ENCODE data around the gene PHF20.

PHF20 gene

DNA sequence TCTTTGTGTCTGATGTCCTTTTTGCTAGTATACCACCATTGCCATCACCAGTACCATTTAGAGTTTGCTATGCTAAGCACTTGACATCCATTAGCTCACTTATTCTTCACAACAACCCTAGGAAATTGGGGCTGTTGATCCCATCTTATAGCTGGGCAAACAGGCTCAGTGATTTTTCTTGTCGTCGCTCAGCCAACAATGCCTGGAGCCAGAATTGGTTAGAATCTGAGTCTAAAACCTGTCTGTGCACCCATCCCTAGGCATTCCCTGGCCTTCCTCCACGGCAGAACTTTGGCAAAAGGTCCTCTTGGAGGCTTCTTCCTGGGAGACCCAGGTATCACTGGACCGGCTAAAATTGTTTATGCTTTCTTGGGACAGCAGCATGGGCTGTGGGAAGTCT, 20.9 kb downstream of the PHF20 start:
- H3K9ac ChIP-seq (ENCODE audit: low read length): no peak overlapping the region
- no peak overlapping the region for H3K4me3 ChIP-seq (ENCODE audit: low read length)
- no peak for DNase-seq (ENCODE audit: low read depth)
- H3K9me3 ChIP-seq (ENCODE audit: control insufficient read depth, low read length): no peaks in the 10 kb centered on the region
- H3K27me3 ChIP-seq (replicated peaks; ENCODE audit: control insufficient read depth, insufficient read depth, low read length): no peaks in the 10 kb centered on the region
- no peaks in the 10 kb centered on the region for H3K36me3 ChIP-seq (ENCODE audit: control insufficient read depth, insufficient read depth, low read length, severe bottlenecking)
- peaks cover 16% of the 10 kb centered on the region for H3K4me1 ChIP-seq (ENCODE audit: control insufficient read depth, insufficient read depth, low read length)

DNA sequence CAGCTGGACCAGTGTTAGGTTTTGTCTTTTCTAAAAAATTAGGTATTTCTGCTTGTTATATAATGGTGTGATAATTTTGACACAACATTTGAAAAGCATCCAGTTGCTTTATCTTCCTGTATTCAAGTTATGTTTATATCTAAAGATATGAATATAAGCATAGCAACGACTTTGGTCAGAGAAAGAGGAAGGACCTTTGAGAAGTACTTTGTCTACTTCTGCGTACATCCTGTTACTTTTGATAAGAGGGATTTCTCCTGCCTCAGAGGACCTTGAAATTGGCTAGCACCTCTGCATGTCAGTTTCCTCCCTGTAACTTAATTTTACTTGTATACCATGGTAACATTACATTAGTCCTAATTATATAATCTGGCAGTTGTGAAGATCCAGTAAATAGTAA, 24.8 kb downstream of the PHF20 start:
- H3K9ac ChIP-seq (ENCODE audit: low read length): no peak overlapping the region
- peaks cover 6% of the 10 kb centered on the region for H3K36me3 ChIP-seq (ENCODE audit: control insufficient read depth, insufficient read depth, low read length, severe bottlenecking)
- DNase-seq (ENCODE audit: low read depth): no peak
- no peaks in the 10 kb centered on the region for H3K9me3 ChIP-seq (ENCODE audit: control insufficient read depth, low read length)
- H3K4me3 ChIP-seq (ENCODE audit: low read length): no peak overlapping the region
- no peaks in the 10 kb centered on the region for H3K27me3 ChIP-seq (replicated peaks; ENCODE audit: control insufficient read depth, insufficient read depth, low read length)
- H3K4me1 ChIP-seq (ENCODE audit: control insufficient read depth, insufficient read depth, low read length): peaks cover 14% of the 10 kb centered on the region

GRCh38 chr20:35801865-35802264, 30.1 kb downstream of the PHF20 start:
- no peaks in the 10 kb centered on the region for H3K9me3 ChIP-seq (ENCODE audit: control insufficient read depth, low read length)
- H3K36me3 ChIP-seq (ENCODE audit: control insufficient read depth, insufficient read depth, low read length, severe bottlenecking): peaks cover 20% of the 10 kb centered on the region
- H3K4me1 ChIP-seq (ENCODE audit: control insufficient read depth, insufficient read depth, low read length): no peaks in the 10 kb centered on the region
- no peaks in the 10 kb centered on the region for H3K27me3 ChIP-seq (replicated peaks; ENCODE audit: control insufficient read depth, insufficient read depth, low read length)
- no peak for DNase-seq (ENCODE audit: low read depth)
- no peak overlapping the region for H3K4me3 ChIP-seq (ENCODE audit: low read length)
- no peak overlapping the region for H3K9ac ChIP-seq (ENCODE audit: low read length)

DNA sequence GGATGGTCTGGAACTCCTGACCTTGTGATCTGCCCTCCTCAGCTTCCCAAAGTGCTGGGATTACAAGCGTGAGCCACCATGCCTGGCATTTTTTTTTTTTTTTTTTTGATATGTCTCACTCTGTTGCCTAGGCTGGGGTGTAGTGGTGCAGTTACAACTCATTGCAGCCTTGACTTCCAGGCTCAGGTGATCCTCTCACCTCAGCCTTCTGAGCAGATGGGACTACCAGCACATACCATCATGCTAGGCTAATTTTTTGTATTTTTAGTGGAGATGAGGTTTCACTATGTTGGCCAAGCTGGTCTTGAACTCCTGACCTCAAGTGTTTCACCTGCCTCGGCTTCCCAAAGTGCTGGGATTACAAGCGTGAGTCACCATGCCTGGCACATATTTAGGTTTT, 34.3 kb downstream of the PHF20 start:
- H3K27me3 ChIP-seq (replicated peaks; ENCODE audit: control insufficient read depth, insufficient read depth, low read length): no peaks in the 10 kb centered on the region
- H3K9me3 ChIP-seq (ENCODE audit: control insufficient read depth, low read length): no peaks in the 10 kb centered on the region
- no peak for DNase-seq (ENCODE audit: low read depth)
- H3K4me1 ChIP-seq (ENCODE audit: control insufficient read depth, insufficient read depth, low read length): no peaks in the 10 kb centered on the region
- peaks cover 23% of the 10 kb centered on the region for H3K36me3 ChIP-seq (ENCODE audit: control insufficient read depth, insufficient read depth, low read length, severe bottlenecking)
- H3K9ac ChIP-seq (ENCODE audit: low read length): no peak overlapping the region
- H3K4me3 ChIP-seq (ENCODE audit: low read length): no peak overlapping the region

- Histone ChIP-seq H3K4me1 (ENCODE audit: control insufficient read depth, insufficient read depth, low read length) (no peaks in the 10 kb centered on the region), H3K4me3 (ENCODE audit: low read length) (no peak overlapping the region), H3K9me3 (ENCODE audit: control insufficient read depth, low read length) (no peaks in the 10 kb centered on the region), H3K27me3 (replicated peaks; ENCODE audit: control insufficient read depth, insufficient read depth, low read length) (no peaks in the 10 kb centered on the region), H3K9ac (ENCODE audit: low read length) (no peak overlapping the region), H3K36me3 (ENCODE audit: control insufficient read depth, insufficient read depth, low read length, severe bottlenecking) (peaks cover 13% of the 10 kb centered on the region)
- no peak for DNase-seq (ENCODE audit: low read depth)
These were observed 36.1 kb downstream of the PHF20 start for GRCh38 chr20:35807877-35808276.

- H3K36me3 ChIP-seq (ENCODE audit: control insufficient read depth, insufficient read depth, low read length, severe bottlenecking): peaks cover 4% of the 10 kb centered on the region
- H3K4me1 ChIP-seq (ENCODE audit: control insufficient read depth, insufficient read depth, low read length): peaks cover 37% of the 10 kb centered on the region
- no peaks in the 10 kb centered on the region for H3K27me3 ChIP-seq (replicated peaks; ENCODE audit: control insufficient read depth, insufficient read depth, low read length)
- no peaks in the 10 kb centered on the region for H3K9me3 ChIP-seq (ENCODE audit: control insufficient read depth, low read length)
- peak; percentile 54 for DNase-seq (ENCODE audit: low read depth)
- H3K9ac ChIP-seq (ENCODE audit: low read length): no peak overlapping the region
- H3K4me3 ChIP-seq (ENCODE audit: low read length): no peak overlapping the region
These were observed 48.9 kb downstream of the PHF20 start for GRCh38 chr20:35820715-35821114.

DNA sequence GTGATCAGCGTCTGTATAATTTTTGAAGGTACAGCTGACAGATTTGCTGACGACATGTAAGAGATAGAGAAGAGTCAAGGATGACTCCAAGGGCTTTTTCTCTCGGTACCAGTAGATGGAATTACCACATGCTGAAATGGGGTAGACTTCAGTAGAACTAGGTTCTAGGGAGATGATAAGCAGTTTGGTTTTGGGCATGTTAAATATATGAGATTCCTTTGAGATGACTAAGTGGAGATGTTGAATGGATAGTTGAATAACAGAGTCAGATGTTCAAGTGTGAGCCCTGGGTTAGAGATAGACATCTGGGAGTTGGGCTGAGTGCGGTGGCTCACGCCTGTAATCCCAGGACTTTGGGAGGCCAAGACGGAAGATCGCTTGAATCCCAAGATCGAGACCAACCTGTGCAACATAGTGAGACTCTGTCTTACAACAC, 50.0 kb downstream of the PHF20 start:
- peak; percentile 65 for DNase-seq (ENCODE audit: low read depth)
- Histone ChIP-seq H3K27me3 (replicated peaks; ENCODE audit: control insufficient read depth, insufficient read depth, low read length) (no peaks in the 10 kb centered on the region), H3K9me3 (ENCODE audit: control insufficient read depth, low read length) (no peaks in the 10 kb centered on the region), H3K4me3 (ENCODE audit: low read length) (no peak overlapping the region), H3K36me3 (ENCODE audit: control insufficient read depth, insufficient read depth, low read length, severe bottlenecking) (peaks cover 4% of the 10 kb centered on the region), H3K9ac (ENCODE audit: low read length) (peak overlapping the region; percentile 45), H3K4me1 (ENCODE audit: control insufficient read depth, insufficient read depth, low read length) (peaks cover 36% of the 10 kb centered on the region)

DNA sequence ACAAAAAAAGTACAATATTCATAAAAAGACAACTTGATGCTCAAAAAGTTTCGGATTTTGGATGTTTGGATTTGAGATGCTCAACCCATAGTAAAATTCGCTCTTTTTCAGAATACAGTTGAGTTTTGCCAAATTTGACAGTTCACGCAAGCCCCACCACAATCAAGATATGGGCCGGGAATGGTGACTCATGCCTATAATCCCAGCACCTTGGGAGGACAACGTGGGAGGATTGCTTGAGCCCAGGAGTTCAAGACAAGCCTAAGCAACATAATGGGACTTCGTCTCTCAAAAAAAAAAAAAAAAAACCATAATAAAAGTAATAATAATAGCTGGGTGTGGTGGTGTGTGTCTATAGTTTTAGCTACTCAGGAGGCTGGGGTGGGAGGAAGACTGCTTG, 51.3 kb downstream of the PHF20 start:
- H3K4me3 ChIP-seq (ENCODE audit: low read length): no peak overlapping the region
- H3K36me3 ChIP-seq (ENCODE audit: control insufficient read depth, insufficient read depth, low read length, severe bottlenecking): peaks cover 4% of the 10 kb centered on the region
- H3K9me3 ChIP-seq (ENCODE audit: control insufficient read depth, low read length): no peaks in the 10 kb centered on the region
- H3K4me1 ChIP-seq (ENCODE audit: control insufficient read depth, insufficient read depth, low read length): peaks cover 36% of the 10 kb centered on the region
- H3K9ac ChIP-seq (ENCODE audit: low read length): no peak overlapping the region
- DNase-seq (ENCODE audit: low read depth): no peak
- no peaks in the 10 kb centered on the region for H3K27me3 ChIP-seq (replicated peaks; ENCODE audit: control insufficient read depth, insufficient read depth, low read length)

GRCh38 chr20:35823937-35824336, 52.1 kb downstream of the PHF20 start:
- H3K27me3 ChIP-seq (replicated peaks; ENCODE audit: control insufficient read depth, insufficient read depth, low read length): no peaks in the 10 kb centered on the region
- no peak overlapping the region for H3K9ac ChIP-seq (ENCODE audit: low read length)
- no peaks in the 10 kb centered on the region for H3K9me3 ChIP-seq (ENCODE audit: control insufficient read depth, low read length)
- H3K4me1 ChIP-seq (ENCODE audit: control insufficient read depth, insufficient read depth, low read length): peaks cover 42% of the 10 kb centered on the region
- no peak overlapping the region for H3K4me3 ChIP-seq (ENCODE audit: low read length)
- DNase-seq (ENCODE audit: low read depth): no peak
- peaks cover 4% of the 10 kb centered on the region for H3K36me3 ChIP-seq (ENCODE audit: control insufficient read depth, insufficient read depth, low read length, severe bottlenecking)

DNA sequence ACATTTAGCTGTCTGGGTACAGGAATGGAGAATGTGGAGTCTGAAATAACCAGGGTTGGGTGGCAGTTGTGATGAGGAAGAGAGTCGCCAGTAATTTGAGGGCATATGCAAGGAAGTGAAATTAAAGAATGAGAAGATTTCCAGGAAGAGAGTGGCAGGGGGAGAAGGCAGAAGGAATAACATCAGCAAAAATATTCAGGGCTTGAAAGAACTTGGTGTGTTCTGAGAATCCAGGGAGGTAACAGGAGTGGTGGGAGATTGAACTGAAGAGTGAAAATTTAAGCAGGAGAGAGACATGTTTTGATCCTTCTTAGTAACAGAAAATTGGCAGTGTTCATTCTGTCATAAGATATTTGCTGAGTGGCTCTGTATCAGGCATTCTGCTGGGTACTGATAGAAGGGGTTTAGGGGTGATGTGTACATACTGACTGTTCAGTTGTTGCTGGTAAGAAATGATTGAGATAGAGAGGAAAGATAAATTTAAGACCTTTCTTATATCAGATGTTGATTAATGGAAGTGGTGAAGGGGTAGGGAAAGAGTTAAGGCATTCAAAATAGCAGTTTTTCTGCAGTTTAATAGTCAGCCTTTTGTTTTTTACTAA, 54.7 kb downstream of the PHF20 start:
- Histone ChIP-seq H3K4me1 (ENCODE audit: control insufficient read depth, insufficient read depth, low read length) (peaks cover 17% of the 10 kb centered on the region), H3K27me3 (replicated peaks; ENCODE audit: control insufficient read depth, insufficient read depth, low read length) (no peaks in the 10 kb centered on the region), H3K9me3 (ENCODE audit: control insufficient read depth, low read length) (no peaks in the 10 kb centered on the region), H3K4me3 (ENCODE audit: low read length) (no peak overlapping the region), H3K9ac (ENCODE audit: low read length) (no peak overlapping the region), H3K36me3 (ENCODE audit: control insufficient read depth, insufficient read depth, low read length, severe bottlenecking) (peaks cover 7% of the 10 kb centered on the region)
- DNase-seq (ENCODE audit: low read depth): no peak

DNA sequence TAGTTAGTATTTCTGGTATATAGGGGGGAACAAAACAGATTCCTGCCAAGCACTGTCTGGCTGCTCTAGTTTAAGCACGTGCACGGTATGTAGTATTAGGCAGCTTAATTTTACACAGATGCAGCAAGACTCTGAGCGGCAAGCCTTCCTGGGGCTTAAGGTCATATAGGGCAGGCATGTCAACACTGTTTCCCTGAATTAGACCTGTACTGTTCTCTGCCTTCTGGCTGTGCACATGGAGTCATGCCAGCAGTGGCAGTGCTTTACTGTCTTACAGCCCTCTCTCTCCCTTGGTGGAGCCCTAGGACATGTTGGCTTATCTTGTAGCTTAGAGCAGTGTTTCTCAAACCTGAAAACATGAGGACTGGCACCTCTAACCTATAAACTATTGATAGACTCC, 56.6 kb downstream of the PHF20 start:
- no peak overlapping the region for H3K9ac ChIP-seq (ENCODE audit: low read length)
- no peak overlapping the region for H3K4me3 ChIP-seq (ENCODE audit: low read length)
- peaks cover 7% of the 10 kb centered on the region for H3K36me3 ChIP-seq (ENCODE audit: control insufficient read depth, insufficient read depth, low read length, severe bottlenecking)
- H3K9me3 ChIP-seq (ENCODE audit: control insufficient read depth, low read length): no peaks in the 10 kb centered on the region
- H3K27me3 ChIP-seq (replicated peaks; ENCODE audit: control insufficient read depth, insufficient read depth, low read length): no peaks in the 10 kb centered on the region
- DNase-seq (ENCODE audit: low read depth): peak; percentile 9
- H3K4me1 ChIP-seq (ENCODE audit: control insufficient read depth, insufficient read depth, low read length): peaks cover 8% of the 10 kb centered on the region

GRCh38 chr20:35828916-35829315, 57.1 kb downstream of the PHF20 start:
- DNase-seq (ENCODE audit: low read depth): no peak
- Histone ChIP-seq H3K27me3 (replicated peaks; ENCODE audit: control insufficient read depth, insufficient read depth, low read length) (no peaks in the 10 kb centered on the region), H3K4me3 (ENCODE audit: low read length) (no peak overlapping the region), H3K4me1 (ENCODE audit: control insufficient read depth, insufficient read depth, low read length) (peaks cover 8% of the 10 kb centered on the region), H3K36me3 (ENCODE audit: control insufficient read depth, insufficient read depth, low read length, severe bottlenecking) (peaks cover 2% of the 10 kb centered on the region), H3K9ac (ENCODE audit: low read length) (no peak overlapping the region), H3K9me3 (ENCODE audit: control insufficient read depth, low read length) (no peaks in the 10 kb centered on the region)
